HG03066 (cell line): ENCODE measurements around the gene PABPC1L2B.
"Not testable (repeated sequence)": the region's sequence is repeated elsewhere in the genome, so short reads cannot be mapped to it uniquely, and the experiment has no call there.

ENCODE experiments used
- ATAC-seq: cut with Tn5 transposase; IDR thresholded peaks from one replicate; pipeline ENCODE4 v1.9.1; 2021; ENCODE audit warnings: low read depth; ENCODE audit not compliant: unreplicated experiment

Gene PABPC1L2B

DNA sequence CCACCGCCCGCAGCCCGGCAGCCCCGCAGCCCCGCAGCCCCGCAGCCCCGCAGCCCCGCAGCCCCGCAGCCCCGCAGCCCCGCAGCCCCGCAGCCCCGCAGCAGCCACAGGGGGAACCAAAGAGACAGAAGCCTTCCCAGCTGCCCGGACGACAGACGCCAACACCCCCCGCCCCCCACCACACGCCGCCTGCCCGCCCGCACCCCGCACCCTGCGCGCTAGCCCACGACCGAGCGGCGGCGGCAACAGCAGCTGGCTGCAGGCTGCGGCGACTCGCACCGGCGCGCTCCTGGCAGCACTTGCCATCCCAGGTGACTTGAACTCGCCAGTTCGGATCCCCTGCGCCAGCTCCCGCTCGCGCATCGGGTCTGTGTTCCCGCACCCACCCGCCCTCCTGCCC is at the start of gene PABPC1L2B:
PABPC1L2B (plus strand) TSS at position 207 of the 400 bp plus-strand sequence. CDS start 704 bp downstream, outside the sequence.
- ATAC-seq: not testable (repeated sequence)

DNA sequence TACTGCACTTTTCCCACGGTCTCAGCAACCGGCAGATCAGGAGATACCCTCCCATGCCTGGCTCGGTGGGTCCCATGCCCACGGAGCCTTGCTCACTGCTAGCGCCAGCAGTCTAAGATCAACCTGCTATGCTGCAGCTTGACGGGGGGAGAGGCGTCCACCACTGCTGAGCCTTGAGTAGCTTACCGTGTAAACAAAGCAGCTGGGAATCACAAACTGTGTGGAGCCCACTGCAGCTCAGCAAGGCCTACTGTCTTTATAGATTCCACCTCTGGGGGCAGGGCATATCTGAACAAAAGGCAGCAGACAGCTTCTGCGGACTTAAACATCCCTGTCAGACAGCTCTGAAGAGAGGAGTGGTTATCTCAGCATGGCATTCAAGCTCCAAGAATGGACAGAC is 42.8 kb upstream of the PABPC1L2B start:
- not testable (repeated sequence) for ATAC-seq

DNA sequence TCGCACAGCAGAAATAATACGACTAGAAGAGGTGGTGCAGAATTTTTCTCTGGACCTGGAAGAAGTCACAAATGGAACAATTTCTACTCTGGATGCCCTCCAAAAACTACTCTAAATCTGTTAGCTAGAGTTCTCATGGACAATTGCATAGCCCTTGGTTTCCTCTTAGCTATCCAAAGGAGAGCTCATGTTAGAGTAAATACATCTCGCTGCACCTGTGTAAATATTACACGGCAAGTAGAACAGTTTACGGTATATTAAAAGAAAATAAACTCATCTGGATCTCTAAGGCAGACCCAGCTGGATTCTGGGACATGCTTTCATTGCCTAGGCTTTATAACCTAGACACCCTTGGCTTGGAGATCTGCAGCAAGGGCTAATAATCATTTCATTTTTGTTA is 30.9 kb upstream of the PABPC1L2B start:
- ATAC-seq: not testable (repeated sequence)

DNA sequence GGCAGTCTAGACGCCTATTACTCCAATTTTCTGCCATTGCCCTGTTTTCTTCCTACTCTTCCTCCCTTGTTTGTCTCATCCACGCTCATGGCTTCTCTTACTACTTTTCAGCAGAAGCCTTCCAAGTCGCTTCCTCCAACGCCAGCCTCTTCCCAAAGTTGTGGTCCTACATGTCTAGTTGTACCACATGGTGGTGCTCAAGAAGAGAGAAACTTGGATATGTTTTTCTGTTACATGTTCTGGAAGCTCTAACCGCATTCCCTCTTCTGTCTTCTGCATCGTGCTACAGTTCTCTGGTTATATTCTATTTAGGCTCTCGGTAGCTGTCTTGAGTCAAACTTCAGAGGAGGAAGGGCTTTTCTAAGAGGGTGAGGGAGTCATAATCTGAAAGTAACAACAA is 27.9 kb upstream of the PABPC1L2B start:
- ATAC-seq: not testable (repeated sequence)

DNA sequence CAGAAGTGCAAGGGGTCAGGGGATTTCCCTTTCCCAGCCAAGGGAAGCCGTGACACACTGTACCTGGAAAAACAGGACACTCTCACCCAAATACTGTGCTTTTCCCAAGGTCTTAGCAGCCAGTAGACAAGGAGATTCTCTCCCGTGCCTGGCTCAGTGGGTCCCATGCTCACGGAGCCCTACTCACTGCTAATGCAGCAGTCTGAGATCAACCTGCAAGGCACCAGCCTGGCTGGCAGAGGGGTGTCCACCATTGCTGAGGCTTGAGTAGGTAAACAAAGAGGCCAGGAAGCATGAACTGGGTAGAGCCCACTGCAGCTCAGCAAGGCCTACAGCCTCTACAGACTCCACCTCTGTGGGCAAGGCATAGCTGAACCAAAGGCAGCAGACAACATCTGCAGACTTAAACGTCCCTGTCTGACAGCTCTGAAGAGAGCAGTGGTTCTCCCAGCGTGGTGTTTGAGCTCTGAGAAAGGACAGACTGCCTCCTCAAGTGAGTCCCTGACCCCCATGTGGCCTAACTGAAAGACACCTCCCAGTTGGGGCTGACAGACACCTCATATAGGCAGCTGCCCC is 21.8 kb upstream of the PABPC1L2B start:
- ATAC-seq: not testable (repeated sequence)

DNA sequence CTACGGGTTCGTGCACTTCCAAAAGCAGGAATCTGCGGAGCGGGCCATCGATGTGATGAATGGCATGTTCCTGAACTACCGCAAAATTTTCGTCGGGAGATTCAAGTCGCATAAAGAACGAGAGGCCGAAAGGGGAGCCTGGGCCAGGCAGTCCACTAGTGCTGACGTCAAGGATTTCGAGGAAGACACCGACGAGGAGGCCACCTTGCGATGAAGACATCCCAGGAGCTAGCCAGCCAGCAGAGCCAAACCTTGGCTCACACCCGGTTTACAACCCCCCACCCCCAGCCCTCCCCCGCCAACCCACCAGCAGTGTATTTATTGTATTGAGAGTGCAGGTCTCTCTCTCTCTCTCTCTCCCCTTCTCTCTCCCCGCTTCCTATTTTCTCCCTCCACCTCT is 1.3 kb downstream of the PABPC1L2B start:
- ATAC-seq: not testable (repeated sequence)

DNA sequence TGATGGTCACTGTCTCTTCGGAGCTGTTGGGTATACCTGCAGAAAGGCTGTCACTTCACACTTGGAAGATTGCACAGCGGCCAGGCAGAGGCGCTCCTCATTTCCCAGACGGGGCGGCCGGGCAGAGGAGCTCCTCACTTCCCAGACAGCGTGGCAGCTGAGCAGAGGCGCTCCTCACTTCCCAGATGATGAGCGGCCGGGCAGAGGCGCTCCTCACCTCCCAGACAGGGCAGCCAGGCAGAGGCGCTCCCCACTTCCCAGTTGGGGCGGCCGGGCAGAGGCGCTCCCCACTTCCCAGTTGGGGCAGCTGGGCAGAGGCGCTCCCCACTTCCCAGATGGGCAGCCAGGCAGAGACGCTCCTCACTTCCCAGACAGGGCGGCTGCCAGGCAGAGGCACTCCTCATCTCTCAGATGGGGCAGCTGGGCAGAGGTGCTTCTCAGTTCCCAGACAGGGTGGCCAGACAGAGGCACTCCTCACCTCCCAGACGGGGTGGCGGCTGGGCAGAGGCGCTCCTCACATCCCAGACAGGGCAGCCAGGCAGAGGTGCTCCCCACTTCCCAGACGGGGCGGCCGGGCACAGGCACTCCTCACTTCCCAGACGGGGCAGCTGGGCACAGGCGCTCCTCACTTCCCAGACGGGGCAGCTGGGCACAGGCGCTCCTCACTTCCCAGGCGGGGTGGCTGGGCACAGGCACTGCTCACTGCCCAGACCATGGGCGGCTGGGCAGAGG is 18.8 kb downstream of the PABPC1L2B start:
- ATAC-seq: no peak

DNA sequence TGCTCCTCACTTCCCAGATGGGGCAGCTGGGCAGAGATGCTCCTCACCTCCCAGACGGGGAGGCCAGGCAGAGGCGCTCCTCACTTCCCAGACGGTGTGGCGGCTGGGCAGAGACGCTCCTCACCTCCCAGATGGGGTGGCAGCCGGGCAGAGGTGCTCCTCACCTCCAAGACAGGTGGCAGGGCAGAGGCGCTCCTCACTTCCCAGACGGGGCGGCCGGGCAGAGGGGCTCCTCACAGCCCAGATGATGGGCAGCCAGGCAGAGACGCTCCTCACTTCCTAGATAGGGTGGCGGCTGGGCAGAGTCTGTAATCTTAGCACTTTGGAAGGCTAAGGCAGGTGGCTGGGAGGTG is 19.3 kb downstream of the PABPC1L2B start:
- ATAC-seq: not testable (repeated sequence)

DNA sequence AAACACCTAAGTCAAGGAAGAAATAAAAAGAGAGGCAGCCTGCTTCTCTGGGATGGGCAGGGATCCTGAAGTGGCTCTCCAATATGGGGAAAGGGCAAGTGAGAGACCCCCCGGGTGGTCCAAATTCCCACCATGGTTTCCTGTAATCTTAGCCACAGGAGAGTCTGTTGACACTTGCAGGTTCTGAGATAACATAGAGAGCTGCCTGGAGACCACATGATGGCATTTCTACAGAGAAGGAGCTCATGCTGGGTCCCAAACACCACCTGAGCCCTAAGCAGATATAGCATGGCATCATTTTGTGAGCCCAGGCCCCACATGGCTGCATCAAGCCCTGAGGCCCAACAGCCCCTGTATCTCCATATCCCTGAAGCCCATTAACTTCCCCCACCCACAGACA is 26.1 kb downstream of the PABPC1L2B start:
- ATAC-seq: no peak
